Tibial nerve (tissue), 4 donors: ENCODE results near the gene SLC34A1. TPM values are rescaled to one million over a fixed set of nuclear protein-coding genes. Genes with fewer than 3 reads are reported as not detected.

ENCODE experiments used
- DNase-seq, 2 donors: peaks; one replicate each; pipeline ENCODE4 v3.0.0-alpha.2; 2019; ENCODE audit warnings: low spot score in 2 of 2
- H3K27ac ChIP-seq, 4 donors: fragments of 200-600 bp; sonication (generic) in 3 of 4; one replicate each; pipeline ENCODE4 v1.5.1; 2017 to 2019; ENCODE audit warnings: mild to moderate bottlenecking in 1 of 4
- H3K27me3 ChIP-seq, 2 donors: fragments of 200-600 bp; sonication (generic) in 1 of 2; one replicate each; pipeline versions ENCODE4 v1.5.1 to v1.6.0; 2017 to 2019
- H3K36me3 ChIP-seq, 3 donors: fragments of 200-600 bp; sonication (generic); one replicate each; pipeline ENCODE4 v1.5.1; 2018 to 2019
- H3K4me1 ChIP-seq, 4 donors: fragments of 200-600 bp; sonication (generic) in 3 of 4; one replicate each; pipeline ENCODE4 v1.5.1; 2017 to 2019
- H3K4me3 ChIP-seq, 4 donors: fragments of 200-600 bp; sonication (generic) in 3 of 4; one replicate each; pipeline ENCODE4 v1.5.1; 2017 to 2019; ENCODE audit warnings: mild to moderate bottlenecking in 1 of 4, moderate library complexity in 1 of 4
- H3K9me3 ChIP-seq, 4 donors: fragments of 200-600 bp; sonication (generic) in 3 of 4; one replicate each; pipeline ENCODE4 v1.5.1; 2017 to 2019
- EP300 ChIP-seq, 2 donors: sonication (generic); formaldehyde crosslinking; IDR thresholded peaks; one replicate each; pipeline ENCODE4 v1.6.1; 2017; ENCODE audit warnings: antibody characterized with exemption in 2 of 2, mild to moderate bottlenecking in 1 of 2
- POLR2A ChIP-seq, 2 donors: fragments of 450-650 bp; IDR thresholded peaks; one replicate each; pipeline ENCODE4 v1.6.1; 2017; ENCODE audit warnings: antibody characterized with exemption in 2 of 2, mild to moderate bottlenecking in 2 of 2, moderate library complexity in 2 of 2
- WGBS, 2 donors: methylation state at CpG; one replicate each; pipeline ENCODE4 v1.1.5; 2018; 5-methylcytosine and 5-hydroxymethylcytosine counted together
- total RNA-seq, 4 donors: library from RNA; depleted of rRNA; stranded (reverse); fragments of >200 nt; gene quantifications; one replicate each; pipeline ENCODE4 v1.1.0, GENCODE V29; 2016
- TF ChIP-seq, protein P1 (sequence below), 5 experiments: fragments of 200-600 bp in 3 of 5; fragments of 450-650 bp in 2 of 5; sonication (generic) in 3 of 5; IDR thresholded peaks; one replicate each; pipeline ENCODE4 v1.5.1; 2016 to 2019; ENCODE audit warnings: antibody characterized with exemption in 5 of 5, mild to moderate bottlenecking in 3 of 5, moderate library complexity in 2 of 5

The SLC34A1 gene
- total RNA-seq, 4 donors from 2014 or later = not detected

DNA sequence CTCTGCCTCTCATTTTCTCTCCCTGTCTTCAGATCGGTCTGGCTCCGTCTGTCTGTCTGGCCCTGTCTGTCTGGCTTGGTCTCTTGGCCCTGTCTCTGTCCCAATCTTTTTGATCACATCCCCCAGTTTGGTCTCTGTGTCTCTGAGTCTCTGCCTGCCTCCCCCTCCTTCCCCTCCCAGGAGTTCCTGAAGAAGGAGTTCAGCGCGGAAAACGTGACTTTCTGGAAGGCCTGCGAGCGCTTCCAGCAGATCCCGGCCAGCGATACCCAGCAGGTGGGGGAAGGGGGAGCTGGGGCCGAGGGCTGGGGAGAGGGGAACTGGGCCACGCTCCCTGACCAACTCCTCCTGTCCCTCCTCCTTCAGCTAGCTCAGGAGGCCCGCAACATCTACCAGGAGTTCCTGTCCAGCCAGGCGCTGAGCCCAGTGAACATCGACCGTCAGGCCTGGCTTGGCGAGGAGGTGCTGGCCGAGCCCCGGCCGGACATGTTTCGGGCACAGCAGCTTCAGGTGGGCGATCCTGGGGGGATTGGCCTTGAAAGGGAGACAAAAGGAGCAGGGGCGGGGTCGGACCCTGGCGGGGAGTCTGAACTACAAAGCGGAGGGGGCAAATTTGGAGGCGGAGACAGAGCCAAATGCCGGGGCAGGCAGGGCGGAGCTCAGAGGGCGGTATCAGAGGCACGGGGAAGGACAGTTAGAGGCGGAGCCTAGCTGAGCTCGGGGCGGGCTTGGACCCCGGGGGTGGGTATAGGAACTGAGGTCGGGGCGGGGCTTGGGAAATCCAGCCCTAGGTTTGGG, 17.5 kb upstream of the SLC34A1 start:
- 18 to 26% methylated on average over 34 of the region's 36 CpGs for WGBS, 2 donors
- H3K9me3 ChIP-seq = no peaks in the 10 kb centered on the region
- H3K27ac ChIP-seq = peak overlapping the region; percentile 60 to 90 (median 84)
- TF ChIP-seq POLR2A (IDR thresholded peaks at IDR 0.05) = peak in 1 of 2 donors; percentile 44
- TF ChIP-seq, protein P1, sequence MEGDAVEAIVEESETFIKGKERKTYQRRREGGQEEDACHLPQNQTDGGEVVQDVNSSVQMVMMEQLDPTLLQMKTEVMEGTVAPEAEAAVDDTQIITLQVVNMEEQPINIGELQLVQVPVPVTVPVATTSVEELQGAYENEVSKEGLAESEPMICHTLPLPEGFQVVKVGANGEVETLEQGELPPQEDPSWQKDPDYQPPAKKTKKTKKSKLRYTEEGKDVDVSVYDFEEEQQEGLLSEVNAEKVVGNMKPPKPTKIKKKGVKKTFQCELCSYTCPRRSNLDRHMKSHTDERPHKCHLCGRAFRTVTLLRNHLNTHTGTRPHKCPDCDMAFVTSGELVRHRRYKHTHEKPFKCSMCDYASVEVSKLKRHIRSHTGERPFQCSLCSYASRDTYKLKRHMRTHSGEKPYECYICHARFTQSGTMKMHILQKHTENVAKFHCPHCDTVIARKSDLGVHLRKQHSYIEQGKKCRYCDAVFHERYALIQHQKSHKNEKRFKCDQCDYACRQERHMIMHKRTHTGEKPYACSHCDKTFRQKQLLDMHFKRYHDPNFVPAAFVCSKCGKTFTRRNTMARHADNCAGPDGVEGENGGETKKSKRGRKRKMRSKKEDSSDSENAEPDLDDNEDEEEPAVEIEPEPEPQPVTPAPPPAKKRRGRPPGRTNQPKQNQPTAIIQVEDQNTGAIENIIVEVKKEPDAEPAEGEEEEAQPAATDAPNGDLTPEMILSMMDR (IDR thresholded peaks at IDR 0.05) = no peak
- TF ChIP-seq EP300 (IDR thresholded peaks at IDR 0.05) = peak; percentile 22
- no peaks in the 10 kb centered on the region for H3K36me3 ChIP-seq
- peak overlapping the region; percentile 31 to 58 (median 44) for H3K4me3 ChIP-seq
- peak; percentile 70 to 72 for DNase-seq
- peaks cover 0 to 62% (median 28%) of the 10 kb centered on the region in 4 donors for H3K4me1 ChIP-seq
- peaks cover 0 to 6% of the 10 kb centered on the region in 2 donors for H3K27me3 ChIP-seq

DNA sequence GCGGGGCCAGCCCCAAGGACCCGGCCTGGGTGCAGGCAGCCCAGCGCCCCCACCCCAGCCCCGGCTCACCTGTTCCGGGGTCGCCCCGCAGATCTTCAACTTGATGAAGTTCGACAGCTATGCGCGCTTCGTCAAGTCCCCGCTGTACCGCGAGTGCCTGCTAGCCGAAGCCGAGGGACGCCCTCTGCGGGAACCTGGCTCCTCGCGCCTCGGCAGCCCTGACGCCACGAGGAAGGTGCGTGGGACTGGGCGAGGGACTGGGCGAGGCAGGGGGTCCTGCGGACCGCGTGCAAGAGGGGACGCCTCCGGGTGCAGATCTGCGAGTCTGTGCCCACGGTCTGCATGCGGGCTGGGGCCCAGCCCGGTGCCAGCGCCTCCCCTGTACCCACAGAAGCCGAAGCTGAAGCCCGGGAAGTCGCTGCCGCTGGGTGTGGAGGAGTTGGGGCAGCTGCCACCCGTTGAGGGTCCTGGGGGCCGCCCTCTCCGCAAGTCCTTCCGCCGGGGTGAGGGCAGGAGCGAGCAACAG, 16.8 kb upstream of the SLC34A1 start:
- peak overlapping the region in 2 of 4 donors; percentile 60 to 90 for H3K27ac ChIP-seq
- H3K27me3 ChIP-seq = peaks cover 0 to 6% of the 10 kb centered on the region in 2 donors
- no peak for TF ChIP-seq EP300 (IDR thresholded peaks at IDR 0.05)
- TF ChIP-seq POLR2A (IDR thresholded peaks at IDR 0.05) = no peak
- TF ChIP-seq, protein P1 (IDR thresholded peaks at IDR 0.05) = no peak
- H3K4me1 ChIP-seq = peaks cover 0 to 62% (median 27%) of the 10 kb centered on the region in 4 donors
- no peaks in the 10 kb centered on the region for H3K9me3 ChIP-seq
- no peaks in the 10 kb centered on the region for H3K36me3 ChIP-seq
- H3K4me3 ChIP-seq = peak overlapping the region; percentile 31 to 58 (median 44)
- DNase-seq = no peak
- 27% methylated on average over 40 to 46 of the region's 46 CpGs for whole genome bisulfite sequencing, 2 donors

DNA sequence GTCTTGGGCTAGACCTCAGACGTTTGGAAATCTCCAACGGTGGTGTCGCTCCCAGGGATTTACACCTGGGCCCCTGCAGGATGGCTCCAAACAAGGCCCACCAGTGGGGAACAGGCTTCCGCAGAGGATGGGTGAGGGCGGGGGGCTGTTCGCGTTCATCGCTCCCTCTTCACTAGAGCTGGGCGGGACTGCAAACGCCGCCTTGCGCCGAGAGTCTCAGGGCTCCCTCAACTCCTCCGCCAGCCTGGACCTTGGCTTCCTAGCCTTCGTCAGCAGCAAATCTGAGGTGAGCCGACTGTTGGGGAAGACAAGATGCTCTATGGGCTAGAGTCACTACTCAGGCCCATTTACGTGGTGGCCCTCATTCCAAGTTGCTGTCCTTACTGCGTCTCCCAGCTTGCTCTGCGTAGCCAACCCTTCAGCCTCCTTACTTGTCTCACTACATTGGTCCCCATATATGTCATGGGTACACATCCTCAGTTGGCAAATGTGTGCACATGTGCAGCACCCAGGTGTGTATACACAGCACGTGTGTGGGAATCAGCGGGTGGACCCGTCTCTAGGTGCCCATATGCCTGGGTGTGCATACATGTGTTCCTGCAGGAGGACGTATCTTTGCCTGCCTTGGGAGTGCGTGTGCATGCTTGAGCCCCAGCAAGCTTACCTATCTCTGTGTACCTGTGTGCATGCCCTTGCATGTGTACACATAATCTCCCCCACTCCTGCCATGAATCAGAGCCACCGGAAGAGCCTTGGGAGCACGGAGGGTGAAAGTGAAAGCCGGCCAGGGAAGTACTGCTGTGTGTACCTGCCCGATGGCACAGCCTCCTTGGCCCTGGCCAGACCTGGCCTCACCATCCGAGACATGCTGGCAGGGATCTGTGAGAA, 16.0 kb upstream of the SLC34A1 start:
- no peak overlapping the region for H3K27ac ChIP-seq
- peaks cover 0 to 54% (median 19%) of the 10 kb centered on the region in 4 donors for H3K4me1 ChIP-seq
- peak overlapping the region in 2 of 4 donors; percentile 47 to 58 for H3K4me3 ChIP-seq
- peaks cover 0 to 6% of the 10 kb centered on the region in 2 donors for H3K27me3 ChIP-seq
- H3K9me3 ChIP-seq = no peaks in the 10 kb centered on the region
- no peak for TF ChIP-seq POLR2A (IDR thresholded peaks at IDR 0.05)
- TF ChIP-seq EP300 (IDR thresholded peaks at IDR 0.05) = no peak
- TF ChIP-seq, protein P1 (IDR thresholded peaks at IDR 0.05) = no peak
- 71 to 80% methylated on average over 29 of the region's 29 CpGs for WGBS, 2 donors
- no peaks in the 10 kb centered on the region for H3K36me3 ChIP-seq
- DNase-seq = no peak

DNA sequence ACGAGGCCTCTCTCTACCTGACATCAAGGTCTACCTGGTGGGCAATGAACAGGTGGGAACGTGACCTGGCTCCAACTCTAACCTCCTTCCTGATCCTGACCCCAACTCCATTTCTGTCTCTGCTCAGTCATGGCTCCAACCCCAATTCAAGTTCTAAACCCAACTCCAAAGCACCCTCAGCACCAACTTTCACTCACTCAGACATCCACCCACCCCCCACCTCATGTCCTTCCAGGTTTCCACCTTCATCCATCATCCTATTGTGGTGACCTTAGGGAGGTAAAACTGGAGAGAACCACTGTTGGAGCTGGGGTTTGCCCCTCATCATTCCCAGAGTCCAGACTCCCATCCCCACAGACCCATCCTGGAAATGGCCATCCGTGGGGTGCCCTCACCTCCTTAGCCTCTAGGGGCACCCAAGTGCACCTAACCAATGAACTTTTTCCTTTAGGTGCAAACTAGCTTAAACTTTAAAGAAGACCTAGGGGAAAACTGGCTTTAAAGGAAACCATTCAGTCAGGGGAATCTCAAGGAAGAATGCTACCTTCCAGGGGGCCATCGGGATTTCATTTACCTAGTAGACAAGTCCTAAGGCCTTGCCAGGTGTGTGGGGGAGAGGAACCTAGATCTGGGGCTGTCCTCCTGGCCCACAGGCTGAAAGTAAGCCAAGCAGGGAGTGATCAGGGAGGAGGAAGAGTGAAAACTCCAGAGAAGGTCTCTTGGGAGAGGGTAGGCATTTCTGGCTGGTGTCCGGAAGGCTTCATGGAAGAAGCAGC, 15.2 kb upstream of the SLC34A1 start:
- Histone ChIP-seq H3K4me1 (peaks cover 0 to 46% (median 13%) of the 10 kb centered on the region in 4 donors), H3K9me3 (no peaks in the 10 kb centered on the region), H3K36me3 (no peaks in the 10 kb centered on the region), H3K27me3 (peaks cover 0 to 6% of the 10 kb centered on the region in 2 donors), H3K4me3 (no peak overlapping the region), H3K27ac (no peak overlapping the region)
- no peak for DNase-seq
- TF ChIP-seq, protein P1 (IDR thresholded peaks at IDR 0.05) = peak in 4 of 5 experiments; percentile 29 to 55 (median 48)
- TF ChIP-seq POLR2A (IDR thresholded peaks at IDR 0.05) = no peak
- 66 to 78% methylated on average over 5 of the region's 5 CpGs for WGBS, 2 donors
